Stimulated activated CD8-positive, alpha-beta memory T cell treated with anti-CD3 and anti-CD28 coated beads, Interleukin-4, amount 100 ng/mL, for 24 hours (primary cell): Measurements from ENCODE around the gene ALPK3.

Experiments
- DNase-seq: peaks from one replicate; pipeline ENCODE4 v3.0.0-alpha.2; 2020; ENCODE audit warnings: low read depth

Gene ALPK3, protein sequence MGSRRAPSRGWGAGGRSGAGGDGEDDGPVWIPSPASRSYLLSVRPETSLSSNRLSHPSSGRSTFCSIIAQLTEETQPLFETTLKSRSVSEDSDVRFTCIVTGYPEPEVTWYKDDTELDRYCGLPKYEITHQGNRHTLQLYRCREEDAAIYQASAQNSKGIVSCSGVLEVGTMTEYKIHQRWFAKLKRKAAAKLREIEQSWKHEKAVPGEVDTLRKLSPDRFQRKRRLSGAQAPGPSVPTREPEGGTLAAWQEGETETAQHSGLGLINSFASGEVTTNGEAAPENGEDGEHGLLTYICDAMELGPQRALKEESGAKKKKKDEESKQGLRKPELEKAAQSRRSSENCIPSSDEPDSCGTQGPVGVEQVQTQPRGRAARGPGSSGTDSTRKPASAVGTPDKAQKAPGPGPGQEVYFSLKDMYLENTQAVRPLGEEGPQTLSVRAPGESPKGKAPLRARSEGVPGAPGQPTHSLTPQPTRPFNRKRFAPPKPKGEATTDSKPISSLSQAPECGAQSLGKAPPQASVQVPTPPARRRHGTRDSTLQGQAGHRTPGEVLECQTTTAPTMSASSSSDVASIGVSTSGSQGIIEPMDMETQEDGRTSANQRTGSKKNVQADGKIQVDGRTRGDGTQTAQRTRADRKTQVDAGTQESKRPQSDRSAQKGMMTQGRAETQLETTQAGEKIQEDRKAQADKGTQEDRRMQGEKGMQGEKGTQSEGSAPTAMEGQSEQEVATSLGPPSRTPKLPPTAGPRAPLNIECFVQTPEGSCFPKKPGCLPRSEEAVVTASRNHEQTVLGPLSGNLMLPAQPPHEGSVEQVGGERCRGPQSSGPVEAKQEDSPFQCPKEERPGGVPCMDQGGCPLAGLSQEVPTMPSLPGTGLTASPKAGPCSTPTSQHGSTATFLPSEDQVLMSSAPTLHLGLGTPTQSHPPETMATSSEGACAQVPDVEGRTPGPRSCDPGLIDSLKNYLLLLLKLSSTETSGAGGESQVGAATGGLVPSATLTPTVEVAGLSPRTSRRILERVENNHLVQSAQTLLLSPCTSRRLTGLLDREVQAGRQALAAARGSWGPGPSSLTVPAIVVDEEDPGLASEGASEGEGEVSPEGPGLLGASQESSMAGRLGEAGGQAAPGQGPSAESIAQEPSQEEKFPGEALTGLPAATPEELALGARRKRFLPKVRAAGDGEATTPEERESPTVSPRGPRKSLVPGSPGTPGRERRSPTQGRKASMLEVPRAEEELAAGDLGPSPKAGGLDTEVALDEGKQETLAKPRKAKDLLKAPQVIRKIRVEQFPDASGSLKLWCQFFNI (N-terminal part only)

DNA sequence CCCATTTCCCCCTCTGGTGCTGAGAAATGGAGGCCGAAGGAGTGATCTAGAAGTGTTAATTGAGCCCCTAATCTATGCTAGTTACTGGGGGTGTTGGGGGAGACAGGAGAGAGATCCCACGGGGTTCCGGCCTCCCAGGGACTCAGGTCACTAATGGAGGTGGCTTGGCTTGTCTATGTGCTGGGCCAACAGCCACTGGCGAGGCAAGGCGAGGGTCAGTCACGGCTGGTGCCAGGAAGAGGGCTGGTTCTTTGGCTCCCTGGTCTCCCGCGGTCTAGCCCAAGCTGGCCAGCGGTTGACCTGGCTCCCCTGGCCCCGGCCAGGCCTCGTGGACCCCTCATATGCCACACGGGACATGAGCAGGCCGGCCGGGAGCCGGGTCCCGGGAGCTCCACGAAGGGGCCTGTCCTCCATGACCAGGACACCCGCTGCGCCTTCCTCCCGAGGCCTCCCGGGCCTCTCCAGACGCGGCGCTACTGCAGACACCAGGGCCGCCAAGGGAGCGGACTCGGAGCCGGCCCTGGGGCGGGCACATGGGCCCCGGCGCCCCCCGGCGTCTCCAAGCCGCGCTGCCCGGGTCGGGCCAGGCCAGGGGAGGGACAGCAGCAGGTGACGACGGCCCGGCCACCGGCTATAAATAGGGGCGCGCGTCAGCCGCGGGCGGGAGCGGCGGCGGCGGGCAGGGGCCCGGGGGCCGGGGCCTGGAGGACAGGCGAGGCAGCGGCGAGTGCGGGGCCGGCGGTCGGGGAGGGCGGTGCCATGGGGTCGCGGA is at the start of gene ALPK3:
Gene ALPK3, plus strand, starts transcription at position 663 of the 772 bp plus-strand sequence. Its CDS starts 97 bp downstream, at position 760.
- no peak for DNase-seq

DNA sequence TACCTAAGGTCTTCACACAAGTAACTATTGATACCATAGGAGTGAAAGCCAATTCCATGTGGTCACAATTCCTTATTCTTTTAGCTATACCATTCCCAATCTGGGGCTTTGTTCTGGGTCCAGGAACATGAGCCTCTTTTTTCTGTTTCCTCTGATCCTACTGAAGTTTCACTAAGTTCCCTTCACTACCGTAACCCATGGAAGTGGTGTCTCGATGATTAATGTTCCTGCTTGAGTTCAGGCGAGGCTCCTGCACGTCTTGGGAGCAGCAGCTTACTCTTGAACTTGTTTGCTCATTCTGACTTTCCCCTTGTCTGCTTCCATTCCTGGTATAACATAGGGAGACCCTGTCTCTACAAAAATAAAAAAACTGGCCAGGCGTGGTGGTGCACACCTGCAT is 45.1 kb upstream of the ALPK3 start:
- no peak for DNase-seq

DNA sequence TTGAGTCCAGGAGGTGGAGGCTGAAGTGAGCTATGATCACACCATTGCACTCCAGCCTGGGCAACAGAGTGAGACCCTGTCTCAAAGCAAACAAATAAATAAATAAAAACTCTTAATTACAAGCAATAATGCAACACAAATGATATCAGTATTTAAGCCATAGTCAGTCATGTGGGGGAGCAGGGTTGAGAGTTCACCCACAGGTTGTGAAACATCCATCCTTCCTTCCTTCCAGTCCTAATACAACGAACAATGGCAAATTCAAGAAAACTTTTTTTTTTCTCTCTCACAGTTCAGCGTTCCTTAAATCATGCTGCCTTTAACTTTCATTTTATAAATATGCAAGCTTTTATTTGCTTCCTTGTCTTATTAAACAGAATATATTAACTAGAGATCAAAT is 44.7 kb upstream of the ALPK3 start:
- no peak for DNase-seq

DNA sequence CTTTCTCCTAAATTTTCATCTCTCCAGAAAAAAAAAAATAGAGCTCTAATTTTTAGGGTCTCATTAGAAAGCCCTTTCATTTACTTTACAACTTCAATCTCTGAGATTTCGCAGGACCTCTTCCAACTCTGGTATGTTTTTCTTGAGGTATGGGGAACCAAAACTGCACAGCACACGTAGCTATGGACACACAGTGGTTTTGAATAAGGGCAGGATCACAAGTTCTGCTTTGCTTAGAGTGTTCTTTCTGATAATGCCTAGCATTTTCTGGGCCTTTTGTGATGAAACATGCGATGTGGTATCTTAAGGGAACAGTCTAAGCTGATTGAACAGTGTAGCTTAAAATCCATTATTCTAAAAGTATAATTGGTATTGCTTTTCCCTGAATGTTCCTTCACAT is 43.4 kb upstream of the ALPK3 start:
- DNase-seq: no peak

DNA sequence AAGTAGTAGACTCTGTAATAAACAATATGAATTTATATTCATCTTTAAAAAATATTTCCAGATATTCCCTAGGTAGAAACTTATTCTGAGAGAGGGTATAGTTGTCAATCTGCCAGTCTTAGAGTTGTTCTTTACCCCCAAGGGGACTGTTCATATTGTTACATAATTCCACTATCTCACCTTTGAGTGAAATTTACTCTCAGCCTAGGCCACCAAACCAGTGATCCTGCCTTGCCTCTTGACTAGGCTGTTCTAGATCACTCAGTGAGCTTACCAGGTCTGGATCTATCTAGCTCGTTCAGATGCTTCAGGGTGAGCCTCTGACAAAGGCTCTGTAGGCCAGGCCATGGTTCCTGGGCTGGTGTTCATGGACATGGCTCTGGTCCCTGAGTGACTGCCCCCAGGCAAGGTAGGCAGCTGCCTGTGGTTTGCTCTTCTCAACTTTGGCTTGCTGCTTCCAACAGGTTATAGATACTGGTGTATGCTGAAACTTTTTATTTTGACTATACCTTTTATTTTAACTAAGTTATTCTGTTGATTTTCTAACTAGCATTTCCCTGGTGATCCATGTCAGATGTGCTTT is 41.2 kb upstream of the ALPK3 start:
- DNase-seq: no peak

DNA sequence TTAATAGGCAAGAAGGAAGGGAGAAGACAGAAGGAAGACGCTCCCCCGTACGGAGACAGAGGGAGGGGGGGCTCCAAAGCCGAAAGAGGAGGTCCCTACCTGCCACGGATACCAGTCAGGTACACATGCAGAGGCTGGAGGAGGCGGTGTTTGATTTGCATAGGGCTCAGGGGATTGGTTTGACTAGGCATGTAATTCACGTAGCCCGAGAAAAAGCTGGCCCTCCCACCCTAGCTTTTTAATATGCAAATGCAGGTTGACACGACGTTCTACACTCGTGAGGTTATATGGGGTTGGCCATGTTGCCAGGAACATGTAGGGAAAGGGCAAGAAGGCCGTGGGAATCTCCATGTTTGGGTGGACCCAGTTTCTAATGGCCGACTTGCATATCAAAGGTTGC is 39.0 kb upstream of the ALPK3 start:
- DNase-seq: no peak

DNA sequence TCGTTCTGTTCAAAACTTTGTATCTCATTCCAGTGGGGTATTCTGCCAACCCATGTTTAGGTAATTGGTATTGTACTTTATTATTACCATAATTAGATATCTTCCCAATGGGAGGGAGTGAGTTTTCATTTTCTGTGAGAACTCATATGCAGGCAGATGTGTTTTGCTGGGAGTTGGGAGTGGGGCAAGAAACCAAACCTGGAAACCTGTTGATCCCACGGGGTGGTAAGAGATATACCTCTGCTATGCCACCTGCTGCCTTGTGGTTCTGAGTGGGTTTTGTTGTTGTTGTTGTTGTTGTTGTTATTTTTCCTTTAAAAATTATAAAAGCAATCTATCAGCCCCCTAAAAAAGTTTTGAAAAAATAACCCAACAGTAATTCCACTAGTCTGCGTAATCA is 36.7 kb upstream of the ALPK3 start:
- DNase-seq: no peak

DNA sequence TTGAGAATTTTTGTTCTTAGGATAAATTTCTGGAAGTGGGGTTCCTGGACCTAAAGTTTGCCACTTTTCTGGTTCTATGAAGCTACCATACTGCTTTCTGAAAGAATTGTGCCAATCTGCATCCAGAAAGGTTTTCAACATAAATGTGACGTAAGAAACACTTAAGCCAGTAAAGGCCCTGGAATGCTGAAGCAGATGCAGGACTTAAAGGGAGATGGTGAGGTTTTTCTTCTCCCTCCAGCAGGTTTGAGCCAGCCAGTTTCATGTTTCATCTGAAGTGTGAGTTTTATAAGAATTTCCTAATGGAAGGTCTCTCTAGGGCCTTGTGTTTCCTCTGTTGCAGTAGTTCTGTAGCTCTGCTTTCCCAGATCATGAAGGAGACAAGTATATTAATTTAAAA is 35.7 kb upstream of the ALPK3 start:
- DNase-seq: no peak

DNA sequence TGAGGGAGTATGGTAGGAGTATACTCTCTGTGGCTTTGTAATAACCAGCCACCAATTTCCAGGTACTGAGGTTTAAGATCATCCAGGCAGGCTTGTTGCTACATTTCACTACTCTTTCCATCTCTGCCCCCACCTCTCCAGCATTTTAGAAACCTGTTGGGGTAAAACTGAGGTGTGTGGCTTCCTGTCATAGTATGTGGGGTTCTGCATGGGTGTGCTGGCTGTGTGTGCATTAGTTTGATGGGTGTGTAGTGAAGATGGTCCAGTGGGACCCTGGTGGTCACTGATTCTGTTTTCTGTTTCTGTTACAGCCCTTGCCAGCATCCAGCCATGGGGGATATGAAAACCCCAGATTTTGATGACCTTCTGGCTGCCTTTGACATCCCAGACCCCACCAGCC is 34.8 kb upstream of the ALPK3 start:
- no peak for DNase-seq

DNA sequence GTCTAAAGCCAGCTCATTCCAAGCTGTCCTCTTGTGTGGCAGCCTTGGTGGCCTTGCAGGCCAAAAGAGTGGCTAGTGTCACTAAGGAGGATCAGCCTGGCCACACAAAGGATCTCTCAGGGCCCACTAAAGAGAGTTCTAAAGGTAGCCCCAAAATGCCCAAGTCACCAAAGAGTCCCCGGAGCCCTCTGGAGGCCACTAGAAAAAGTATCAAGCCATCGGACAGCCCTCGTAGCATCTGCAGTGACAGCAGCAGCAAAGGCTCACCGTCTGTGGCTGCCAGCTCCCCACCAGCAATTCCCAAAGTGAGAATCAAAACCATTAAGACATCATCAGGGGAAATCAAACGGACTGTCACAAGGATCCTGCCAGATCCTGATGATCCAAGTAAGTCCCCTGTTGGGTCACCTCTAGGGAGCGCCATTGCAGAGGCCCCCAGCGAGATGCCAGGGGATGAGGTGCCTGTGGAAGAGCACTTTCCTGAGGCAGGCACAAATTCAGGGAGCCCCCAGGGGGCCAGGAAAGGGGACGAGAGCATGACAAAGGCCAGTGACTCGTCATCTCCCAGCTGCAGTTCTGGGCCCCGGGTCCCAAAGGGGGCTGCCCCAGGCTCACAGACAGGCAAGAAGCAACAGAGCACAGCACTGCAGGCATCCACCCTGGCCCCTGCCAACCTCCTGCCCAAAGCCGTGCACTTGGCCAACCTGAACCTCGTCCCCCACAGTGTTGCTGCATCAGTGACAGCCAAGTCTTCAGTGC is 33.5 kb upstream of the ALPK3 start:
- no peak for DNase-seq

DNA sequence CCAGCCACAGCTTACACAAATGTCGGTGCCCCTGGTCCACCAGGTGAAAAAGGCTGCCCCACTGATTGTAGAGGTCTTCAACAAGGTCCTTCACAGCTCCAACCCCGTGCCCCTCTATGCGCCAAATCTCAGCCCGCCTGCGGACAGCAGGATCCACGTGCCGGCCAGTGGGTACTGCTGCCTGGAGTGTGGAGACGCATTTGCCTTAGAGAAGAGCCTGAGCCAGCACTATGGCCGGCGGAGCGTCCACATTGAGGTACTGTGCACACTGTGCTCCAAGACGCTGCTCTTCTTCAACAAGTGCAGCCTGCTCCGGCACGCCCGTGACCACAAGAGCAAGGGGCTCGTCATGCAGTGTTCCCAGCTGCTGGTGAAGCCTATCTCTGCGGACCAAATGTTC is 32.9 kb upstream of the ALPK3 start:
- DNase-seq: no peak

DNA sequence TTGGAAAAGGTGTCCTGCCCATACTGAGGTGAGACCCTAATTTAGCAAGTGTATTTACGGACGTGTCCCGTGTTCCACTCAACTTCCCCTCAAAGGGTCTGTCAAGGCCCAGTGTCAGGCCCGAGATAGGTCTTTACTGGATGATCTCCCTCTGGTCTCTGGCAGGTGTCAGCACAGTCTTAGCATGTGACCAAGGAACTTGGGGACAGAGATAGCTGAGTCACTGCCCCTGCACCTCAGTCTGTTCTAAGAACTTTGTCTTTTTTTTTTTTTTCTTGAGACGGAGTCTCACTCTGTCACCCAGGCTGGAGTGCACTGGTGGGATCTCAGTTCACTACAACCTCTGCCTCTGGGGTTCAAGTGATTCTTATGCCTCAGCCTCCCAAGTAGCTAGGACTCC is 32.1 kb upstream of the ALPK3 start:
- no peak for DNase-seq

DNA sequence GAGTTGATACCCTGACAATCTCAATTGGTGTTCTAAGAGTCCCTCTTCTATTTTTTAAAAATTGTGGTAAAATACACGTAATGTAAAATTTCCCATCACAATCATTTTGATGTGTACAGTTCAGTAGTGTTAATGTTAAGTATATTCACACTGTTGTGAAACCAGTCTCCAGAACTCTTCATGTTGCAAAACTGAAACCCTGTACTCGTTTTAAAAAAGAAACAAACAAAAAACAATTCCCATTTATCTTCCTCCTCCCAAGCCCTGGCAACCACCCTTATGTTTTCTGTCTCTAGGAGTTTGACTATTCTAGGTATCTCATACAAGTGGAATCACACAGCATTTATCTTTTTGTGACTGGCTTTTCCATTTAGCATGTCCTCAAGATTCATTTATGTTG is 28.7 kb upstream of the ALPK3 start:
- no peak for DNase-seq

DNA sequence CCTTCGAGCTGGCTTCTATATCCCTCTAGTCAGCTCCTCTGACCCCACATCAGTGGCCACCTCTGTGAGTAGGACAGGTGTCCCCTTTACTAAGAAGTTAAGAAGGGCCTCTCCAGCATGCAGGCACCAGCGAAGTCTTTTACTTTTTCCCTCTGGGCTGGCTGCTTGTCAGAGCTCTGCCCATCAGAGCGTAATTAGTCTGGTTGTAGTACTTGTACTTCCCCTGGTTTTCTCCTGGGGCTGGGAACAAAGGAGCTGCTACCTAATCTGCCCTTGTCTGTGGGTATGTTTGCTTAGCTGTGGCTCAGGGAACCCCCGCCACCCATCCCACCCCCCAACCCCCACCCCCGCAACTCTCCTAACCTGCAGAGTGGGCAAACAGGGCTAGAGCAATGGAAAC is 27.4 kb upstream of the ALPK3 start:
- DNase-seq: no peak

DNA sequence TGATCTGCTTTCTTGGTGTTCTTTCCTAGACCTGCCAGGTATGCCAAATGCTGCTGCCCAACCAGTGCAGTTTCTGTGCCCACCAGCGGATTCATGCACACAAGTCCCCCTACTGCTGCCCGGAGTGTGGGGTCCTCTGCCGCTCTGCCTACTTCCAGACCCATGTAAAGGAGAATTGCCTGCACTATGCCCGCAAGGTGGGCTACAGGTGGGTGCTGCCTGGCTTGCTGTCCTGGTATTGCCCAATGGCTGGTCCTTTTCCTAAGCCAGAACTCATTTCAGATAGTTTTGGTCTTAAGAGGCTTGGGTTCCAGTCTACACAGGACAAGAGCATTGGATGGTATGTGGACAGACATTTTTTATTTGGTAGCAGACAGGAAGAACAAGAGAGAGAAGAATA is 26.5 kb upstream of the ALPK3 start:
- DNase-seq: no peak

DNA sequence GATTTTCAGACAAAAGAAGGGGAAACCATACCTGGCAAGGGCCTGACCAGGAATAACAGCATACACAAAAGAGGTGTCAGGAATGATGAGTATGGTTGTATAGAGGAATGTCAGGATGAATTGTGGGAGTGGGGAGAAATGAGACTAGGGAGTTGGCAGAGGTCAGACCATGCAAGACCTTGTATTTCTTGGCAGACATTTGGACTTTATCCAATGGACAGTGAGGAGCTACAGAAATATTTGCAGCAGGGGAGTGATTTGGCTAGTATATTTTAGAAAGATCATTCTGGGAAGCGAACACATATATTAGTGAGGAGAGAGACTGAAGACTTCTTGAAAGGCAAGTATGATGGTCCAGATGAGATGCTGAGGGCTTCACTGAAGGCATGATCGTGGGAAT is 25.4 kb upstream of the ALPK3 start:
- DNase-seq: no peak

DNA sequence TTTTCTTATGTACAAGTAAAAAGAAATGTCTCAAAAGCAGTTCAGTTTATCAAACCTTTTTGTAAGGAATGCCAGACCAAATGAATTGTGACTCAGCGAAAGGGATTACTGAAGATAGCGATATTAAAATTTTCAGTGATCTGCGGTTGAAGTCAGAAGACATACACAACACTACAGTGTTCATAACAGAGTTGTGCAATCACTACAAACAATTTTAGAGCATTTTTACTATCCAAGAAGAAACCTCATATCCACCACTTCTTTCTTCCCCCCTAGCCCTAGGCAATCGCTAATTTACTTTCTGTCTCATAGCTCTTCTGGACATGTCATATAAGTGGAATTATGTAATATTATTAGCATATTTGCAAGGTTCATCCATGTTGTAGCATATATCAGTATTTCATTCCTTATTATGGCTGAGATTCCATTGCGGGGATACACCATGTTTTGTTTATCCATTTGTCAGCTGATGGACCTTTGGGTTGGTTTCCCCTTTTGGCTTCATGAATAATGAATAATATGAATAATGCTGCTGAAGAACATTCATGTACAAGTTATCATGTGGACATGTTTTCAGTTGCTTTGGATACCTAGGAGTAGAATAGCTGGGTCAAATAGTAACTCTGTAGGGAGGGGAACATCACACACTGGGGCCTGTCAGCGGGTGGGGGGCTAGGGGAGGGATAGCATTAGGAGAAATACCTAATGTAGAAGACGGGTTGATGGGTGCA is 23.6 kb upstream of the ALPK3 start:
- no peak for DNase-seq

DNA sequence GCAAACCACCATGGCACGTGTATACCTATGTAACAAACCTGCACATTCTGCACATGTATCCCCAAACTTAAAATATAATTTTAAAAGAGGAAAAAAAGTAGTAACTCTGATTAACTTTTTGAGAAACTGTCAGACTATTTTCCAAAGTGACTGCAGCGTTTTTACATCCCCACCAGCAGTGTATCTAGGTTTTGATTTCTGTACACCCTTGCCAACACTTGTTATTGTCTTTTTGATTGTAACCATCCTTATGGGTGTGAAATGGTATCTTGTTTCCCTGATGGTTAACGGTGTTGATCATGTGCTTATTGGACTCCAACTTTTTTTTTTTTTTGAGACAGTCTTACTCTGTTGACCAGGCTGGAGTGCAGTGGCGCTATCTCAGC is 23.0 kb upstream of the ALPK3 start:
- no peak for DNase-seq

DNA sequence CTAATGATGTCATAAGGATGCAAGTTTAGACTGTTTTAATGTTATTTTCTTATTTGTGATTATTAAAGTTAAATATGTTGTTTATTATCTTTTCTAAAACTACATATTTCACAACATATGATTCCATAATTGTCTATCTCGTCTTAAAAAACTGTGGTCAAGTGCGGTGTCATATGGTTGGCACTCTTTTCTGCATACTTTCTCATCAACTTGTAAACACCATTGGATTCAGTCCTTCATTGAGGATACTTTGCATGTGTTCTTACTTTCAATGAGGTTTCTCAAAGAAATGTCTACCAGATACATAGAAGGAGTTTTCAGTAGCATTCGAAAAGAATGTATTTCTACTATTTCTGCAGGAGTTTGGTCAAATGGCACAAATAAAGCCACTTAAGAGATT is 22.0 kb upstream of the ALPK3 start:
- DNase-seq: no peak

DNA sequence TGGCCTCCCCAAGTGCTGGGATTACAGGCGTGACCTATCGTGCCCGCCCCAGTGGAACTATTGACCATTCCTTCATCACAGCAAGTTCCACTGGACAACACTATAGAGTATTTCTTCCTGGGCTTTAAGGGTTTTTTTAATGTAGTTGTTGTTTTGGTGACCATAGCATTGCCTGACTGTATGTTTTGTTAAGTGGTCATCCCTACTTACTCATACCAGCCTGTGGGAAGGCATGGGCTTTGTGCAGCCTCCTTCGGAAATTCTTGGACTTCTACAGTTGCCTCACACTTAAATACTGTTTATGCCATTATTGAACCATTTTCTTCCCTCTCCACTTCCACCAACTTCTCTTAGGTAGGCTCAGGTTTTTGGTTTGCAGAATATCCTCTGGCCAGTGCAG is 19.9 kb upstream of the ALPK3 start:
- DNase-seq: no peak
